Endothelial cell of umbilical vein (primary cell): ENCODE data around the gene C12orf57. TPM values are rescaled to one million over a fixed set of nuclear protein-coding genes. Genes with fewer than 3 reads are reported as not detected.

Experiments used
- BruUV-seq: library from RNA; stranded (reverse); fragments of 400-500 nt; replicated peaks from 2 replicates; lab custom pipeline; 2021; lab: Mats Ljungman, UMichigan
- CTCF ChIA-PET: fragments of 300-600, 350-600 bp; sonication (Branson Sonifier 250); formaldehyde crosslinking; loops from one replicate; lab custom pipeline; 2021; ENCODE audit warnings: antibody characterized with exemption, inconsistent platforms; lab: Charles Lee
- POLR2A ChIA-PET: fragments of 300-600, 350-600 bp; sonication (Branson Sonifier 250); formaldehyde crosslinking; loops from one replicate; lab custom pipeline; 2021; ENCODE audit warnings: antibody characterized with exemption, inconsistent platforms; lab: Charles Lee
- DNase-seq: peaks from one replicate; pipeline ENCODE4 v3.0.0-alpha.2; 2011; ENCODE audit warnings: low read depth, low spot score
- FAIRE-seq: peaks from 2 replicates; lab custom pipeline; 2011; peaks lifted over from hg19 to GRCh38; lab: Jason Lieb, UNC
- H2AFZ ChIP-seq: 2 replicates; pipeline ENCODE4 v1.6.0; 2012; ENCODE audit warnings: low read depth, low read length, control low read depth, inconsistent platforms
- H3K27ac ChIP-seq: 2 replicates; pipeline ENCODE4 v1.5.1; 2011; ENCODE audit warnings: low read depth, mild to moderate bottlenecking, control low read depth, low read length, moderate library complexity; ENCODE audit not compliant: insufficient read depth
- H3K27me3 ChIP-seq, 2 experiments: 2 replicates each; pipeline versions ENCODE4 v1.6.0 to v1.6.1; 2011; ENCODE audit warnings: low read length in 2 of 2, mixed read lengths in 1 of 2; ENCODE audit not compliant: control insufficient read depth in 2 of 2, insufficient read depth in 2 of 2
- H3K36me3 ChIP-seq, 2 experiments: 2 replicates in 1 of 2; 3 replicates in 1 of 2; pipeline ENCODE4 v1.5.1; 2011; ENCODE audit warnings: low read length in 2 of 2, mild to moderate bottlenecking in 1 of 2, moderate library complexity in 1 of 2; ENCODE audit not compliant: control insufficient read depth in 2 of 2, insufficient read depth in 2 of 2; ENCODE audit errors: extremely low read depth in 1 of 2
- H3K4me1 ChIP-seq: 3 replicates; pipeline ENCODE4 v1.5.1; 2011; ENCODE audit warnings: mild to moderate bottlenecking, low read length; ENCODE audit not compliant: control insufficient read depth, insufficient read depth; ENCODE audit errors: extremely low read depth
- H3K4me2 ChIP-seq: 2 replicates; pipeline ENCODE4 v1.6.1; 2011; ENCODE audit warnings: low read length, control low read depth, mixed read lengths; ENCODE audit not compliant: insufficient read depth
- H3K4me3 ChIP-seq, 3 experiments: fragments of 200-600 bp in 1 of 3; sonication (generic), shearing (Covaris generic) in 1 of 3; replicated peaks in 1 of 3; 2 replicates each; pipeline ENCODE4 v1.5.1; 2011 to 2016; ENCODE audit warnings: control low read depth in 3 of 3, low read length in 3 of 3, mild to moderate bottlenecking in 2 of 3, inconsistent platforms in 1 of 3, low read depth in 1 of 3, moderate library complexity in 1 of 3; ENCODE audit not compliant: insufficient read depth in 1 of 3
- H3K79me2 ChIP-seq: 2 replicates; pipeline ENCODE4 v1.6.0; 2012; ENCODE audit warnings: low read length, inconsistent platforms; ENCODE audit not compliant: control insufficient read depth, insufficient read depth
- H3K9ac ChIP-seq: replicated peaks from 2 replicates; pipeline ENCODE3; 2011; ENCODE audit warnings: low read length, control low read depth; ENCODE audit not compliant: insufficient read depth; ENCODE audit errors: extremely low read depth
- H3K9me1 ChIP-seq: replicated peaks from 3 replicates; pipeline ENCODE4 v1.6.0; 2011; ENCODE audit warnings: mild to moderate bottlenecking, low read length; ENCODE audit not compliant: control insufficient read depth, insufficient read depth; ENCODE audit errors: extremely low read depth
- H3K9me3 ChIP-seq: replicated peaks from 2 replicates; pipeline ENCODE4 v1.5.1; 2012; ENCODE audit warnings: low read length, inconsistent platforms; ENCODE audit not compliant: control insufficient read depth, insufficient read depth
- H4K20me1 ChIP-seq: replicated peaks from 2 replicates; pipeline ENCODE3; 2011; ENCODE audit warnings: mild to moderate bottlenecking, low read length; ENCODE audit not compliant: control insufficient read depth, insufficient read depth; ENCODE audit errors: extremely low read depth
- EZH2 ChIP-seq: IDR thresholded peaks from 2 replicates; pipeline ENCODE4 v1.6.1; 2012; ENCODE audit warnings: borderline replicate concordance, low read depth, mild to moderate bottlenecking, moderate library complexity, low read length, inconsistent platforms; ENCODE audit not compliant: severe bottlenecking
- FOS ChIP-seq: IDR thresholded peaks from 2 replicates; pipeline ENCODE4 v1.6.1; 2011; ENCODE audit warnings: mild to moderate bottlenecking, low read length, moderate library complexity, borderline replicate concordance; ENCODE audit not compliant: insufficient read depth
- GATA2 ChIP-seq: IDR thresholded peaks from 2 replicates; pipeline ENCODE4 v1.7.0; 2011; ENCODE audit warnings: low read depth, mild to moderate bottlenecking, moderate library complexity, mixed read lengths, low read length; ENCODE audit not compliant: insufficient read length, insufficient read depth
- JUN ChIP-seq: IDR thresholded peaks from 2 replicates; pipeline ENCODE4 v1.6.1; 2011; ENCODE audit warnings: borderline replicate concordance, low read depth; ENCODE audit not compliant: insufficient read length, insufficient read depth
- MYC ChIP-seq: IDR thresholded peaks from one replicate; pipeline ENCODE4 v1.6.1; 2011; ENCODE audit warnings: mild to moderate bottlenecking, low read depth, low read length
- POLR2A ChIP-seq: IDR thresholded peaks from 2 replicates; pipeline ENCODE4 v1.6.1; 2012; ENCODE audit warnings: low read depth, mild to moderate bottlenecking, control low read depth, low read length
- POLR2AphosphoS5 ChIP-seq: IDR thresholded peaks from 2 replicates; pipeline ENCODE4 v1.6.1; 2012; ENCODE audit warnings: low read depth, mild to moderate bottlenecking, control low read depth, low read length, moderate library complexity; ENCODE audit not compliant: insufficient read depth
- dilution Hi-C: fragments of 300-500 bp; cut with MboI; formaldehyde crosslinking; loops from one replicate; pipeline ENCODE4 v1.15.0; 2019; ENCODE audit warnings: low sequenced_read_pairs; ENCODE audit not compliant: extremely low pct_ligation_motif_present
- intact Hi-C: fragments of 100-400 bp; cut with micrococcal nuclease; formaldehyde crosslinking; loops from one replicate; pipeline ENCODE4 v1.10.0; 2022
- polyA plus RNA-seq, 4 experiments: library from polyadenylated mRNA; depleted of rRNA in 3 of 4; stranded (reverse) in 3 of 4; unstranded in 1 of 4; fragments of >200 nt; gene quantifications; 2 replicates each; pipeline versions ENCODE4 v1.2.1 to v1.2.3, GENCODE V29; 2011 to 2012; ENCODE audit warnings: missing spikeins in 1 of 4
- total RNA-seq: library from RNA; stranded (reverse); gene quantifications from 2 replicates; pipeline ENCODE4 v1.2.3, GENCODE V29; 2021
- TF ChIP-seq, protein P1 (sequence below): IDR thresholded peaks from 2 replicates; pipeline ENCODE4 v1.6.1; 2011; ENCODE audit not compliant: insufficient read depth, insufficient read length
- TF ChIP-seq, protein P2 (sequence below), 2 donors: IDR thresholded peaks; 1 replicate in 1 of 2; 2 replicates in 1 of 2; pipeline ENCODE4 v1.5.1; 2011; ENCODE audit warnings: low read length in 2 of 2, mild to moderate bottlenecking in 2 of 2, moderate library complexity in 2 of 2, control low read depth in 1 of 2, inconsistent platforms in 1 of 2, low read depth in 1 of 2; ENCODE audit not compliant: insufficient read depth in 1 of 2; ENCODE audit errors: extremely low read depth in 1 of 2

C12orf57 gene
- total and polyA plus RNA-seq, 2 donors (not counting 3 experiments of a cell fraction or from before 2014, with no cell fraction given) = 167 to 729 TPM

DNA sequence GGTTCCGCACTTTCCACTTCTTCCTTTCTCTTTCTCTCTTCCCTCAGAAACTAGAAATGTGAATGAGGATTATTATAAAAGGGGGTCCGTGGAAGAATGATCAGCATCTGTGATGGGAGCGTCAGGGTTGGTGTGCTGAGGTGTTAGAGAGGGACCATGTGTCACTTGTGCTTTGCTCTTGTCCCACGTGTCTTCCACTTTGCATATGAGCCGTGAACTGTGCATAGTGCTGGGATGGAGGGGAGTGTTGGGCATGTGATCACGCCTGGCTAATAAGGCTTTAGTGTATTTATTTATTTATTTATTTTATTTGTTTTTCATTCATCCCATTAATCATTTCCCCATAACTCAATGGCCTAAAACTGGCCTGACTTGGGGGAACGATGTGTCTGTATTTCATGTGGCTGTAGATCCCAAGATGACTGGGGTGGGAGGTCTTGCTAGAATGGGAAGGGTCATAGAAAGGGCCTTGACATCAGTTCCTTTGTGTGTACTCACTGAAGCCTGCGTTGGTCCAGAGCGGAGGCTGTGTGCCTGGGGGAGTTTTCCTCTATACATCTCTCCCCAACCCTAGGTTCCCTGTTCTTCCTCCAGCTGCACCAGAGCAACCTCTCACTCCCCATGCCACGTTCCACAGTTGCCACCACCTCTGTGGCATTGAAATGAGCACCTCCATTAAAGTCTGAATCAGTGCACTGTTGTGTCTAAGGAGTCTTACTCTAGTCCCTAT, 20.7 kb upstream of the C12orf57 start:
- no peak overlapping the region for H3K9ac ChIP-seq
- intact Hi-C loops (no loop called here), dilution Hi-C loops (no loop called here)
- ChIA-PET CTCF (interaction anchor here (1.2 to 4.3 kb wide), 6 partner anchors 14 to 54 kb away, joined by 6 to 94 read pairs (median 29); partner anchors contain the start of genes C12orf57 and RNU7-1), POLR2A (no interaction called here)
- H3K36me3 ChIP-seq = no peaks in the 10 kb centered on the region
- no peak overlapping the region for H3K4me3 ChIP-seq
- FAIRE-seq (no peak), DNase-seq (no peak)
- H3K27me3 ChIP-seq = no peaks in the 10 kb centered on the region
- no peaks in the 10 kb centered on the region for H3K9me1 ChIP-seq
- H4K20me1 ChIP-seq = no peaks in the 10 kb centered on the region
- H3K27ac ChIP-seq = no peak overlapping the region
- H3K9me3 ChIP-seq = no peaks in the 10 kb centered on the region
- H3K79me2 ChIP-seq = peaks cover 13% of the 10 kb centered on the region
- no TSS peak for BruUV-seq
- TF ChIP-seq JUN = no peak
- TF ChIP-seq MYC = no peak
- TF ChIP-seq, protein P1, sequence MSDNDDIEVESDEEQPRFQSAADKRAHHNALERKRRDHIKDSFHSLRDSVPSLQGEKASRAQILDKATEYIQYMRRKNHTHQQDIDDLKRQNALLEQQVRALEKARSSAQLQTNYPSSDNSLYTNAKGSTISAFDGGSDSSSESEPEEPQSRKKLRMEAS = no peak
- TF ChIP-seq, protein P2, sequence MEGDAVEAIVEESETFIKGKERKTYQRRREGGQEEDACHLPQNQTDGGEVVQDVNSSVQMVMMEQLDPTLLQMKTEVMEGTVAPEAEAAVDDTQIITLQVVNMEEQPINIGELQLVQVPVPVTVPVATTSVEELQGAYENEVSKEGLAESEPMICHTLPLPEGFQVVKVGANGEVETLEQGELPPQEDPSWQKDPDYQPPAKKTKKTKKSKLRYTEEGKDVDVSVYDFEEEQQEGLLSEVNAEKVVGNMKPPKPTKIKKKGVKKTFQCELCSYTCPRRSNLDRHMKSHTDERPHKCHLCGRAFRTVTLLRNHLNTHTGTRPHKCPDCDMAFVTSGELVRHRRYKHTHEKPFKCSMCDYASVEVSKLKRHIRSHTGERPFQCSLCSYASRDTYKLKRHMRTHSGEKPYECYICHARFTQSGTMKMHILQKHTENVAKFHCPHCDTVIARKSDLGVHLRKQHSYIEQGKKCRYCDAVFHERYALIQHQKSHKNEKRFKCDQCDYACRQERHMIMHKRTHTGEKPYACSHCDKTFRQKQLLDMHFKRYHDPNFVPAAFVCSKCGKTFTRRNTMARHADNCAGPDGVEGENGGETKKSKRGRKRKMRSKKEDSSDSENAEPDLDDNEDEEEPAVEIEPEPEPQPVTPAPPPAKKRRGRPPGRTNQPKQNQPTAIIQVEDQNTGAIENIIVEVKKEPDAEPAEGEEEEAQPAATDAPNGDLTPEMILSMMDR (IDR thresholded peaks at IDR 0.05; ENCODE audit: extremely low read depth in 1 of 2, insufficient read depth in 1 of 2, low read depth in 1 of 2, low read length in 2 of 2) = no peak
- TF ChIP-seq FOS = no peak
- TF ChIP-seq GATA2 = no peak
- no peak for TF ChIP-seq POLR2AphosphoS5
- no peak for TF ChIP-seq EZH2
- TF ChIP-seq POLR2A = no peak
- H3K4me2 ChIP-seq = no peak overlapping the region
- no peak overlapping the region for H2AFZ ChIP-seq
- peaks cover 29% of the 10 kb centered on the region for H3K4me1 ChIP-seq
